OCI-LY1 (cell line): ENCODE measurements around the gene AGAP1.

Source experiments
- CTCF ChIP-seq: fragments of 200-600 bp; sonication (generic), shearing (Covaris generic); IDR thresholded peaks from 2 replicates; pipeline ENCODE4 v1.5.1; 2017; ENCODE audit warnings: mild to moderate bottlenecking, antibody characterized with exemption, low read length, moderate library complexity, mixed read lengths
- EZH2 ChIP-seq: fragments of 200-600 bp; sonication (generic), shearing (Covaris generic); IDR thresholded peaks from 2 replicates; pipeline ENCODE4 v1.8.0; 2017; ENCODE audit warnings: borderline replicate concordance, mixed run types, mild to moderate bottlenecking, antibody characterized with exemption, low read length, moderate library complexity, mixed read lengths

GRCh38 chr2:235860111-235860510, 366.3 kb downstream of the AGAP1 start:
- TF ChIP-seq CTCF (no peak), EZH2 (no peak)
